A549 (cell line): ENCODE results near the gene COL4A6. TPM values are rescaled to one million over a fixed set of nuclear protein-coding genes. Genes with fewer than 3 reads are reported as not detected.

Experiments used
- ATAC-seq, 2 experiments: fragments of 200-7000 bp in 1 of 2; fragments of >200 bp in 1 of 2; cut with Nextera tagmentation in 1 of 2; cut with Tn5 transposase in 1 of 2; 3 replicates each; pipeline versions ENCODE4 v1.8.0 to v1.9.1; 2018 to 2020; ENCODE audit warnings: mild to moderate bottlenecking in 1 of 2, moderate library complexity in 1 of 2
- CTCF ChIA-PET: fragments of 300-600 bp; sonication (Branson Sonifier 250); formaldehyde crosslinking; extraction: SDS; loops from one replicate; lab custom pipeline; 2021; ENCODE audit warnings: antibody characterized with exemption, inconsistent platforms; lab: Yijun Ruan, JAX
- POLR2A ChIA-PET: fragments of 350-600 bp; formaldehyde crosslinking; extraction: SDS; loops from one replicate; lab custom pipeline; 2021; ENCODE audit warnings: antibody characterized with exemption, inconsistent platforms; lab: Yijun Ruan, JAX
- DNase-seq, 2 experiments: peaks; one replicate each; pipeline versions ENCODE4 v3.0.0 to v3.0.0-alpha.2; 2011 to 2016; ENCODE audit warnings: low read depth in 1 of 2, low spot score in 1 of 2
- FAIRE-seq: peaks from 2 replicates; lab custom pipeline; 2011; peaks lifted over from hg19 to GRCh38; lab: Jason Lieb, UNC
- H3K27ac ChIP-seq, 2 experiments: fragments of >200 bp; sonication (Bioruptor Twin); formaldehyde crosslinking; 3 replicates each; pipeline ENCODE4 v1.5.1; 2016 to 2017
- H3K4me1 ChIP-seq: fragments of >200 bp; sonication (Bioruptor Twin); formaldehyde crosslinking; 3 replicates; pipeline ENCODE4 v1.6.1; 2016
- H3K4me2 ChIP-seq: fragments of >200 bp; sonication (Bioruptor Twin); formaldehyde crosslinking; 3 replicates; pipeline ENCODE4 v1.6.1; 2016
- H3K4me3 ChIP-seq: fragments of >200 bp; sonication (Bioruptor Twin); formaldehyde crosslinking; 3 replicates; pipeline ENCODE4 v1.5.1; 2016
- H3K9me3 ChIP-seq: fragments of >200 bp; sonication (Bioruptor Twin); formaldehyde crosslinking; 3 replicates; pipeline ENCODE4 v1.6.1; 2016
- BCL3 ChIP-seq: fragments of >200 bp; sonication (Bioruptor Twin); formaldehyde crosslinking; IDR thresholded peaks from 3 replicates; pipeline ENCODE4 v1.6.1; 2016
- CEBPB ChIP-seq, 2 experiments: fragments of >200 bp in 1 of 2; sonication (Bioruptor Twin) in 1 of 2; formaldehyde crosslinking in 1 of 2; IDR thresholded peaks; 2 replicates each; pipeline ENCODE4 v1.6.1; 2012 to 2016
- CHD2 ChIP-seq: fragments of 150-350 bp; IDR thresholded peaks from 2 replicates; pipeline ENCODE4 v1.6.1; 2014; ENCODE audit warnings: low read length; ENCODE audit not compliant: partially characterized antibody
- CTCF ChIP-seq: fragments of >200 bp; sonication (Bioruptor Twin); formaldehyde crosslinking; IDR thresholded peaks from 3 replicates; pipeline ENCODE4 v1.5.1; 2016
- E2F6 ChIP-seq: IDR thresholded peaks from 2 replicates; pipeline ENCODE4 v1.6.1; 2012; ENCODE audit warnings: low read depth, borderline replicate concordance
- EHF ChIP-seq: fragments of 250-450 bp; sonication (Bioruptor Pico); IDR thresholded peaks from 2 replicates; pipeline ENCODE4 v1.5.0; 2020; ENCODE audit warnings: mild to moderate bottlenecking
- FOSL2 ChIP-seq, 2 experiments: fragments of 450-650 bp in 1 of 2; fragments of >200 bp in 1 of 2; sonication (Bioruptor Twin) in 1 of 2; formaldehyde crosslinking; IDR thresholded peaks; 2 replicates each; pipeline versions ENCODE4 v1.5.0 to v1.6.1; 2016 to 2020; ENCODE audit warnings: mild to moderate bottlenecking in 1 of 2, moderate library complexity in 1 of 2
- HDAC2 ChIP-seq: fragments of 200-600 bp; sonication (generic); IDR thresholded peaks from 2 replicates; pipeline ENCODE4 v1.6.1; 2016
- HMGXB4 ChIP-seq: fragments of 250-450 bp; sonication (Bioruptor Pico); IDR thresholded peaks from 2 replicates; pipeline ENCODE4 v1.5.0; 2021; ENCODE audit warnings: mild to moderate bottlenecking, moderate library complexity, borderline replicate concordance
- HOXA7 ChIP-seq: fragments of 250-450 bp; sonication (Bioruptor Pico); IDR thresholded peaks from 2 replicates; pipeline ENCODE4 v1.5.0; 2020; ENCODE audit warnings: mild to moderate bottlenecking, moderate library complexity
- NPAS2 ChIP-seq: fragments of 250-450 bp; sonication (Bioruptor Pico); IDR thresholded peaks from 2 replicates; pipeline ENCODE4 v1.8.0; 2022; ENCODE audit warnings: mild to moderate bottlenecking, moderate library complexity, borderline replicate concordance
- RARB ChIP-seq: fragments of 250-450 bp; sonication (Bioruptor Pico); IDR thresholded peaks from 2 replicates; pipeline ENCODE4 v1.8.0; 2021; ENCODE audit warnings: mild to moderate bottlenecking, moderate library complexity
- TP53 ChIP-seq: fragments of 250-450 bp; sonication (Bioruptor Pico); IDR thresholded peaks from 2 replicates; pipeline ENCODE4 v1.5.0; 2021; ENCODE audit warnings: mild to moderate bottlenecking, moderate library complexity
- ZNF302 ChIP-seq: fragments of 250-450 bp; sonication (Bioruptor Pico); IDR thresholded peaks from 2 replicates; pipeline ENCODE4 v1.9.0; 2021; ENCODE audit warnings: inconsistent platforms, mild to moderate bottlenecking, moderate library complexity
- WGBS: methylation state at CpG from one replicate; pipeline ENCODE4 v1.1.6; 2017; ENCODE audit errors: missing lambda C conversion rate; 5-methylcytosine and 5-hydroxymethylcytosine counted together
- polyA plus RNA-seq, 4 experiments: library from polyadenylated mRNA; depleted of rRNA in 3 of 4; stranded (reverse); fragments of >200 nt; fragmentation: RNase III in 1 of 4; extraction: RNeasy Plus Mini Kit Qiagen cat#74134 plus additional on column Dnase treatment in 1 of 4; gene quantifications; 2 replicates in 3 of 4; 3 replicates in 1 of 4; pipeline ENCODE4 v1.2.3, GENCODE V29; 2011 to 2017

COL4A6 gene
- polyA plus RNA-seq, 2 of the 4 experiments (the other 2 are of a cell fraction) = 13.0 to 19.8 TPM

GRCh38 chrX:108349210-108349609 is 89.0 kb downstream of the COL4A6 start:
- no peak for ATAC-seq

GRCh38 chrX:108348525-108348924 is 89.7 kb downstream of the COL4A6 start:
- Histone ChIP-seq H3K4me3 (no peak overlapping the region), H3K4me2 (no peak overlapping the region), H3K9me3 (no peaks in the 10 kb centered on the region), H3K4me1 (no peaks in the 10 kb centered on the region), H3K27ac (no peak overlapping the region)
- TF ChIP-seq E2F6 (no peak), HDAC2 (no peak), HOXA7 (CRISPR knock-in tag) (no peak), EHF (no peak), BCL3 (no peak)
- ChIA-PET POLR2A (no interaction called here), CTCF (no interaction called here)
- DNase-seq (no peak), FAIRE-seq (no peak), ATAC-seq (no peak)
- 88% methylated on average over 1 of the region's 1 CpG for WGBS

More at GRCh38 chrX:108349210-108349609, 89.0 kb downstream of the COL4A6 start:
- ChIA-PET CTCF (no interaction called here), POLR2A (no interaction called here)
- H3K9me3 ChIP-seq = no peaks in the 10 kb centered on the region
- no peak overlapping the region for H3K4me2 ChIP-seq
- no peaks in the 10 kb centered on the region for H3K4me1 ChIP-seq
- FAIRE-seq (no peak), DNase-seq (no peak)
- H3K27ac ChIP-seq = no peak overlapping the region
- WGBS = 100% methylated on average over 2 of the region's 2 CpGs
- H3K4me3 ChIP-seq = no peak overlapping the region
- no peak for TF ChIP-seq RARB (CRISPR knock-in tag)
- peak in 1 of 2 experiments; percentile 14; a peak in 1 of 4 replicates for TF ChIP-seq CEBPB (IDR thresholded peaks at IDR 0.05)

GRCh38 chrX:108347800-108348199 is 90.4 kb downstream of the COL4A6 start:
- no peak for DNase-seq
- H3K4me1 ChIP-seq = no peaks in the 10 kb centered on the region
- no peak overlapping the region for H3K27ac ChIP-seq
- CTCF ChIA-PET = no interaction called here
- POLR2A ChIA-PET = no interaction called here
- WGBS = 76% methylated on average over 3 of the region's 3 CpGs
- no peak for FAIRE-seq
- no peak for TF ChIP-seq HMGXB4 (CRISPR knock-in tag)
- no peak for TF ChIP-seq CHD2
- no peak for TF ChIP-seq BCL3
- TF ChIP-seq ZNF302 (CRISPR knock-in tag) = no peak
- TF ChIP-seq FOSL2 (IDR thresholded peaks at IDR 0.05) = no peak
- no peak for TF ChIP-seq FOSL2 (CRISPR knock-in tag; IDR thresholded peaks at IDR 0.05)
- TF ChIP-seq NPAS2 = no peak
- no peak for TF ChIP-seq TP53 (CRISPR knock-in tag)
- TF ChIP-seq CTCF = no peak
- TF ChIP-seq RARB (CRISPR knock-in tag) = no peak
- no peak overlapping the region for H3K4me3 ChIP-seq
- no peaks in the 10 kb centered on the region for H3K9me3 ChIP-seq
- no peak for ATAC-seq
- H3K4me2 ChIP-seq = no peak overlapping the region
